ENCODE results near the gene CREBRF.
"Not testable (repeated sequence)": the region's sequence is repeated elsewhere in the genome, so short reads cannot be mapped to it uniquely, and the experiment has no call there.

Gene CREBRF

DNA sequence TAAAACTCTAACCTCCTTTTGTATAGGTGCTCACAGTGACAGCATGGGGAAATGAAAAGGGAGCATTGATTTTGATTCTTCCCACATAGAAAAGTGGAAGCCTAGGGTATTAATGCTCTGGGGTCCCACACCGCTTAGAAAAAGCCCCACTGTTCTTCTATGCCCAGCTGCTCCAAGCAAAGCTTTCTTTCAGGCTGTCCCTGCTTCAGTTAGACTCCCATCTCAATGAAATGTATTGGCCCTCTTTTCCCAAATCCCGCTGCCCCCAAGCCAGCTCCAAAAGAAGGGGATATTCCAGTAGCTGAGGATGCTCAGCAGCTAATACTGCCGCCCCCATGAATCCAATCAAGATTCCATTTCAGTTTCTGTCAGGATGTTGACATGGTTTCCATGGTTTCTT is 17.0 kb upstream of the CREBRF start:
- DNase-seq (ENCODE audit: low spot score): no peak

DNA sequence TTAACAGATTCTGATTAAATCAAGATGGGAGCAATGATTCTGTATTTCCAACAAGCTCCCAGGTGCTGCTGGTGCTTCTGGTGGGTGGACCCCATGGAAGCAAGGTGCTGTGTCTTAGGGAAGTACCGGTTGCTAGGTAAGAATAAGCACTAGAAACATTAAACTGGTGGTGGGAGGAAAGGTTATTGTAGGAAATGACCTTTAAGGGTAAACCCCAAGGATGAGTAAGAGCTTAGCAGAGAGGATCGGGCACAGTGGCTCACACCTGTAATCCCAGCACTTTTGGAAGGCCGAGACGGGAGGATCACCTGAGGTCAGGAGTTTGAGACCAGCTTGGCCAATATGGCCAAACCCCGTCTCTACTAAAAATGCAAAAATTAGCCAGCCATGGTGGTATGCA is 16.2 kb upstream of the CREBRF start:
- no peak for DNase-seq (ENCODE audit: low spot score)

DNA sequence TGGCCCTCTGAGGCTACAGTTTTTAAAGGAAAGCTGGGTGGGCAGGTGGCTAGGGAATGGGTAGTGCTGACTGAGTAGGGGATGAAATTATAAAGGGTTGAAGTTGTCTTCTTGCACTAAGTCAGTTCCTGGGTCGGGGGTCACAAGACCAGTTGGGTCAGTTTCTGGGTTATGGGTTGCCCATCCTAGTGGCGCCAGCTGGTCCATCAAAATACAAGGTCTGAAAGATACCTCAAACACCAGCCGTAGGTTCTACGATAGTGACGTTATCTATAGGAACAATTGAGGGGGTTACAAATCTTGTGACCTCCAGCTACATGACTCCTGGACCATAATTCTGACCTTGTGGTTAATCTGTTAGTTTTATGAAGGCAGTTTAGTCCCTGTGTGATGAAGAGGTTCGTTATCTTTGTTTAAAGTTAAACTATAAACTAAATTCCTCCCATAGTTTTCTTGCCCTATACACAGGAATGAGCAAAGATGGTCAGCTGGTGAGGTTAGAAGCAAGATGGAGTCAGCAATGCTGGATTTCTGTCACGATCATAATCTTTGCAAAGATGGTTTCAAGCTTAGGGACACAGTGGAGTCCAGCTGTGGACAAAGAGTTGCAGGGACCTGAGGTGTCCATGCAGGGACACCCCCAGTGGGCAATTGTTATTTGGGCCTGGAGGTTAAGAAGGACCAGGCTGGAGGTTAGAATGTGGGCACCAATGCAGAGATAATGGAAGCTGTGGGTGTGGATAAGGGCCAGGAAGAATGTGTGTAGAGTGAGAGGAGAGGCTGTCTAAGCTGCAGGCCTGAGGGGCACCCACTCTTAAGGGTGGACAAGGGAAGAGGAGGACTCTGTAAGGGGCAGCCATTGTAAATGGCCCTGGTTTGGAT is 14.0 kb upstream of the CREBRF start:
- DNase-seq (ENCODE audit: low spot score): no peak

DNA sequence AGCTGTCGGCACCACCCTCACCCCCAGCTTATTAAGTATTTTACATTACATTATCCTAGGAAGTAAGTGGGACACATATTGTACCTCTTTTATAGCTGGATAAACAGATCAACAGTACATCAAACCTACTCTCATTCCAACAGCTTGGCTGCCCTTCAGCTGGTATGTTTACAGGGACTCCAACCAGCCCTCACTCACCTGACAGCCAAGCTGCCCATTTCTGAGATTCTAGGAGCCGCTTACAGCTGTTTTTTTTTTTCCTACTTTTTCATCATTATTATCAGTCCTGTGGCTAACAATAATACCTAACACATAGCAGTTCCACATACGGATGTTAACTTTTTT is 13.4 kb upstream of the CREBRF start:
- no peak for DNase-seq (ENCODE audit: low spot score)

DNA sequence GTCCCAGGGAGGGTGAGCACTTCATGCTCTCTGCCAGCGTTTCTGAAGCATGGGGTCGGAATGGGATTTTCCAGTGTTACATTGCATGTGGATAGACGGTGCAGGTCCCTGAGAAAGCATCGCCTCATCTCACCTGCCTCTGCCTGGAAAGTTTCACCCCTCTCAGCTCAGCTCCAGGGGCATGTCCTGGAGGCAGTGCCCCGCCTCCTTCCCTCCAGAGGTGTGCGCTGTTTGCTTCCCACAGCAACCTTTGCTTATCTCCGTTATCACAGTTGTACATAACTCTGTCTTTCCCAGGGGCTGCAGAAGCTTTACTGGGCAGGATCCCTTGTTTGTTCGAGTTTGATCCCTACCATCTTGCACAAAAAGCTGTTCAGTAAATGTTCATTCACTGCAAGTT is 10.7 kb upstream of the CREBRF start:
- DNase-seq (ENCODE audit: low spot score): no peak

DNA sequence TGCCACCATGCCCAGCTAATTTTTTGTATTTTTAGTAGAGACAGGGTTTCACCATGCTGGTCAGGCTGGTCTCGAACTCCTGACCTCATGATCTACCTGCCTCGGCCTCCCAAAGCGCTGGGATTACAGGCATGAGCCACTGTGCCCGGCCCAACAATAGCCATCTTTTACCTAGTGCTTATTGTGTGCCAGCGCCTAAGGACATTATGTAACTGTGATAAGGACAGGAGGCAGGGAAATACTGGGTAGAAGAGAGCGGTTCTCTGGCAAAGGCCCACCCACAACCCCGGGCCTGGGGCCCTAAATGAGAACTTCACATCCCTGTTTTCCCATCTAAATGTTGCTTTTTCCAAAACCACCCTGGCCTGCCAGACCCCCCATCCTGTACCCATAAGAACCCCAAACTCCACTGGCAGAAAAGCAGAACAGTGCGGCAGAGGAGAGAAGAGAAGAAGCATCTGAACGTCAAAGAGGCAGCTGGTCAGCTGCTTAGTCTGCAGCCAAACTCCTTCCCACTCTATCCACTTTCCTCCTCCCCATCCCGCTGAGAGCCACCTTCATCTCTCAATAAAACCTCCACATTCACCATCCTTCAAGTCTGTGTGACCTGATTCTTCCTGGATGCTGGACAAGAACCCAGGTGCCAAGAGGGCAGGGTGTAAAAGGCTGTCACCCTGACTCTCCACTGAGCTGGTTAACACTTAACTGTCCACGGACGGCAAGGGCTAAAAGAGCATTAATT is 8.9 kb upstream of the CREBRF start:
- DNase-seq (ENCODE audit: low spot score): not testable (repeated sequence)

DNA sequence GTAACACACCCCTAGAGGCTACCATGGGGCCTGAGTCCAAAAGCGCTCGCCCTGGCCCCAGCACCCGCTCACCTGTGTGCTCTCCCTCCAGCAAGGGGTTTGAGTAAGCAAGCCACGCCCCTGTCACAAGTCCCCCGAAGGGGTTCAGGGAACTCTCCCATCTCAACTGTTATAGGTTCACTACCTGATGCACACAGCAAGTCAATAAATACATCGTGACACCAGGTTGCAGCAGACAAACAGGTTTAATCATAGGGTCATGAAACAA is 8.4 kb upstream of the CREBRF start:
- DNase-seq (ENCODE audit: low spot score): no peak

DNA sequence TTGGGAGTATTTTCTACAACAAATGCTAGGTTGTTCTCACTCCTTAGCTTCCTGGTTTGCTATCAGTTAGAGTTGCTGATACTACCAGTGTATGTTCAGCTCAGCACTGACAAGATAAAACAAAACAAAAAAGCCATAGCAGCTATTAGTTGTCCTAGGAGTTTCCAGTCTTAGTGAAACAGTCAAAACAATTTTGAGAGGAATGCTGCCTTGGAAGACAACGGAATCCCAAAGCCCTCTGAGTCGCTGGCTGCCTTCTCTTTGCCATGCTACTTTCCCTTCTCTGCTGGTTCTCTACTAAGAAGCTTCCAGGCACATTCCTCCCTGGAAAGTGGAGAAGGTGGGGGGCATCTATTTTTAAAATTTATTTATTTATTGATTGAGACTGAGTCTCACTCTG is 5.4 kb upstream of the CREBRF start:
- DNase-seq (ENCODE audit: low spot score): no peak

DNA sequence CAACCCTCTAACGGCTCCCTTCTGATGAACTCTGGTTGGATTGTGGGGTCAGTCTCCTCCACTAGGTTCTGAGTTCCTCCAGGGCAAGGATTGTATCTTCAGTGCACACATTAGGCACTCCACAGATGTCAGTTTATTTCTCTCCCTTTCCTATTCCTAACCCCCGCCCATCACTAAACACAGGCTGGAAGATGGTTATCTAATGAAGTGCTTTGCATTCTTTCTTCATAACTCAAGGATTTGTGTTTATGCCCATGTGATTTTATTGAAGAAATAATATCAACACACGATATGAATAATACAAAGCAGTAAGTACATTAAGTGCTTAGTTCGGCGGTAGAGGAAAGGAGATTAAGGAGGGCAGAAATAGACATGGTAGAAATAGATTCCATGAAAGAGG is 4.4 kb upstream of the CREBRF start:
- DNase-seq (ENCODE audit: low spot score): no peak

DNA sequence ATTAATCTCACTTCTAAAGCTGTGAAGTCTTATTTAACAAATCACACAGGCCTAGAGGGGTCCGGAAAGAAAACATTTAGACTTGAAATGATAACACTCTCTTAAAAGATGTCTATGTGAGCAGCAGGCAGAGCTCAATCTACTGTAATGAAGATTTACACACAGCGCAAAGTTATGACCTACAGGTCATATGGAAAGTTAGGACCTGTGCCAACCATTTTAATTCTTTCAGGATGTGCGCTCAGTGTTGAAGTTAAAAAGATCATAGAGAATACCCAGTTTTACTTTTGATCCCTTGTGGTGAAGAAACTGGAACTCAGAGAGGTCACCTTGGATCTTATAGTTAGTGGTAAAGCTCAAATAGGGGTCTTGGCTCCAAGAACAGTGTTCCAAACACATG is 3.1 kb upstream of the CREBRF start:
- DNase-seq (ENCODE audit: low spot score): no peak

DNA sequence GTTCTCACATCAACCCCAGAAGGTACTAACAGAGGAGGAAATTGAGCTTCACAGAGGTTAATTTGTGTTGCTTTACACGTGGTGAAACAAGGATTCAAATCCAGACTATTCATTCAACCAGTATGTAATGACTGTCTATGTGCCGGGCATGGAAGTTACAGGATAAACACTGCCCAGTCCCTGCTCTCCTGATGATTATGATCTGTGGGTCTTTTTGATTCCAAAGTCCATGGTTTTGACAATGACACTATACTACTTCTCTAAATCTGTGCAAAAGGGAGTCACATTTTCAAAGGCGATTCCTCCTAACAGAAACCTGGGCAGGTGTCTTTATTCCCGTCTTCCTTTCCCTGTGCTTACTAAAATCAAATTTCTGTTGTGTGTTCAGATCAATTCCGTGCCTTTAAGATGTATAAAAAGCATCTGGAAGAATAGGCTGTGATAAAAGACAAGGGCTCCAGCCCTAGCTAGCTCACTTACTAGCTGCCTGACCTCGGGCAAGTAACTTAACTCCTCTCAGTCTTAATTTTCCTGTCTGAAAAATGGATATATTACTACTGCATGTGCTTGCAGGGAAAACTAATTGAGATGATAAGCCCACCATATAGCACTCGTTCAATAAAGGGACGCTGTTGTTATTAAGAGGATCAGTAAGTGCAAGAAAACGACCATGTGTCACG is 970 bp upstream of the CREBRF start:
- DNase-seq (ENCODE audit: low spot score): no peak

DNA sequence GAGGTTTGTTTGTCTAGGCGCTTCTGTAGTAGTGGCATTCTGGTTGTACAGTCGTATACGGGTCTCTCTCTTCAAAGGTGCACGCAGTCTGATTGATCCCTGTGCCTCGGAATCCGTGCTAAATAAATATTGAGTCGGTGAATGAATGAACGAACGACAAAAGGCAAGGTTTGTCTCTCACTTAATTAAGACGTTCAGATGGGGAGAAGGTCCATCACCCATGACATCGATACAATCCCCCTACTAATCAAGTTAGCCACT is 500 bp upstream of the CREBRF start:
- no peak for DNase-seq (ENCODE audit: low spot score)

DNA sequence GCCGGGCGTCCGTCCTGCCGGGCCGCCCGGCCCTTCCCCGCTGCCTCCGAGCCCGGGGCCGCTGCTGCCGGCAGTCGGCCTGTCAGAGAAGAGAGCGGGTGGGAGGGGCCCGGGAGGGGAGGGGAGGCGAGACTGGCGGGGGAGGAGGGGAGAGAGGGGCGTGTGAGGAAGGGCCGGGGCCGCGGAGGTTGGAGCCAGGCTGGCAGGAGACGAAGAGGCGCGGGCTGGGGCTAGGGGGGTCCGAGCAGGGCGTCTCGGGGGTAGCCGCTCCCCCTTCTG is 570 bp downstream of the CREBRF start:
- no peak for DNase-seq (ENCODE audit: low spot score)

DNA sequence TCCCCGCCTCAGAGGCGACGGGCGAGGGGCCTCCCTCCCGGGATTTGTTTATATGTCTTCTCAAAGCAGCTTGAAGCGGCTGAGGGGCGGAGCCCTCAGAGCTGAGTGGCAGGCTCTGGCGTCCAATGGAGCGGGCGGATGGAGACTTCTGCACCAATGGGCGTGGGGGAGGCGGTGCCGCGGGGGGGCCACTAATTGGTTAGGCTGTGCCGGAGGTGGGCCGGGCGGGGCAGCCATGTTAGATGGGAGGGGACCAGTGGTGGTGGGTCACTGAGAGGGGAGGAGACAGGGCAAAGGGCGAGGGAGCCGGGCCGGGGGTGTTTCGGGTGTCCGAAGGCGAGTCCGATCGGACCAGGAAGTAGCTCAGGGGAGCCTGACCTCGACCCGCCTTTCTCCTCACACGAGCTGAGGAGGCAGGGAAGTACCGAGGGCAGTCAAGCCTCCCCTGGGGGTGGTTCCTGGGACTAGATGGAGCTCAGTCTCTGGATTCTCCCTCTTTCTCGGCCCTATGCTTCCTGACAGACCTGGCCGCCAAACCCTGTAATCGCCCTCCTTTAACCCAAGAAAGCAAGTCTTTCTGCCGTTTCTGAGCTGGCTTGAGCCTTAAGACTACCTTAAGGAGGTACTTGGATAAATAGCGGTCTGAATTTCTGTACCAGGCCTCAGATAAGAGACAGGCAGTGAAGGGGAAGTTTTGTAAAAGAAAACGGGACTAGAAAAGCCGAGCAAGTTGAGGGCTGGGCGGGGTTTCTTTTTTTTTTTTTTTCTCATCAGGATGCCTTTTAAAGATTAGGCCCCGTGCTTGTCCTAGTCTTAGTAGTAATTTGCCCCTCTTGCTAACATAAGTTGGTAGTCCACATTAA is 1.1 kb downstream of the CREBRF start:
- DNase-seq (ENCODE audit: low spot score): peak; percentile 98

DNA sequence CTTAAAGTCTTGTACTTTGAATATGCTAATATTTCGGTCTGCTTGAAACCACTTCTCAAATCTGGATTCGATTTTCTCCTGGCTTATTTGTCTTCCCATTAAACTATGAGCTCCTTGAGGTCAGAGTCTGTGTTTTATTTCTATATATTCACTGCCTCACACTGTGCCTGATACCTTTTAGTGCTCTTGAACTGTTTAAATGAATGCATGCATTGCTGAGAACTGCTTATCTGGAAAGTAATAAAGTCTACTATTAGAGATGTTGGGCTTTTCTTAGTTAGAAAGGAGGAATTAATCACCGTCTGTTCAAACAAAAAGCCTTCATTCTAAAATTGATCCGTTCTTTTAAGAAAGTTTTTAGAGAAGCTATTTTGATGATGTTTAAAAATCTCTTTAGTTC is 6.0 kb downstream of the CREBRF start:
- DNase-seq (ENCODE audit: low spot score): no peak

DNA sequence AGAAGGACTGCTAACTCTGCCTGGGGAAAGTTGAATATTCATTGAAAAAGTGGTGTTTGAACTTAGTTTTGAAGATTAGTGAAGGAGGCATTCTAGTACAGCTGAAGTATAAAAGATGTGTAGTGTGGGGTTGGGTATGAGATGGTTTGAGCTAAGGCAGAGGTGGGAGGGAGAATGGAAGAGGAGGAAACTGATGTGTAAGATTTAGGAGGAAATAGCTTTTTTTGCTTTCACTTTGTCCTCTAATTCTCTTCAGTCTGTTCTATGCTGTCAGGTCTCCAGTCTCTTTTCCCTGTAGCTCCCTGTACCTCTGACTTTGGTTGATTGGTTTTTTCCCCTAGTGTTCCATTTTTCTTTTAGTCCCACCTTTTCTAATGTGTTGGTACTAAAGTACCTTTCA is 9.0 kb downstream of the CREBRF start:
- peak; percentile 3 for DNase-seq (ENCODE audit: low spot score)

DNA sequence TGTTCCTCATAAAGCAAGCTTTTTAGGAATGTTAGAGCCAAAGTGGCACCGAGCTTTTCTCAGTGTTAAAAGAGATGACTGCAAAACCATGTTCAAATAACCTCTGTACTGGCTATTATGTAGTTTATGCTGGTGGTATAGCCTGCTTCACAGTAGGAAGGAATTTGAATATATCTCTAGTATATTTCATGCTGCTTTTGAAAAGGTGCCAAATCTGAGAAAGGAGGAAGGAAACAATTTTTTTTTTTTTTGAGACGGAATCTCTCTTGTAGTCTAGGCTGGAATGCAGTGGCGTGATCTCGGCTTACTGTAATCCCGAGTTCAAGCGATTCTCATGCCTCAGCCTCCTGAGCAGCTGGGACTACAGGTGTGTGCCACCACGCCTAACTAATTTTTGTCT is 13.5 kb downstream of the CREBRF start:
- DNase-seq (ENCODE audit: low spot score): no peak

DNA sequence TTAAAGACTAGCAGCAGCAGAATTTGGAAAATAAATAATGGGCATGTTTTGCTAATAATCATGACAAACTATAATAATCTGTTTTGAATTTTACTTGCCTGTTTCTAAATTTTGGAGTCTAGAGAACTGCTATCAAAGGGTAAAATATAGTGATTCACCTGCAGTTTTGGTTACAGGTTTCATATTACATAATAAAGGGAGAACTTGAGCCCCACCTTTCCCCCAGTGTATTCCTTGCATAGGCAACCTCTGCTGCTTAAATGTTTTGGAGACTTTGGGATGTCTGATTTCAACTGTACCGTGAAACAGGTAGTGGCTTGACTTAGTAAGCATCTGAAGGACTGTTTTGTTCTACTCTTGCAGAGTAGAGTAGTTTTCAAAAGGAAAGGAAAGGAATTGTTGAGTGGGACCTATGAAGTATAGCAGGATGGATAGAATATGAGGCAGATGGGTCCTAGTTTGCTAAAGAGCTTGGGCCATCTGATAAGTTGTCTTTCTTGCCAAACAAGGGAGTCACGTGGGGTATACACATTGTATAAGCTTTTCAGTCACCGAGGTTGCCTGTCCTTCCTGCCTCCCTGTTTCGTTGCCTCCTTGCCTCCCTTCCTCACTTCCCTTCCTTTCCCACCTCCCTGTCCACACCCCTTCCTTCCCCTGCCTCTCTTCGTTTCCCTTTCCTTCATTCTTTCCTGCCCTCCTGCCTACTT is 19.1 kb downstream of the CREBRF start:
- no peak for DNase-seq (ENCODE audit: low spot score)

DNA sequence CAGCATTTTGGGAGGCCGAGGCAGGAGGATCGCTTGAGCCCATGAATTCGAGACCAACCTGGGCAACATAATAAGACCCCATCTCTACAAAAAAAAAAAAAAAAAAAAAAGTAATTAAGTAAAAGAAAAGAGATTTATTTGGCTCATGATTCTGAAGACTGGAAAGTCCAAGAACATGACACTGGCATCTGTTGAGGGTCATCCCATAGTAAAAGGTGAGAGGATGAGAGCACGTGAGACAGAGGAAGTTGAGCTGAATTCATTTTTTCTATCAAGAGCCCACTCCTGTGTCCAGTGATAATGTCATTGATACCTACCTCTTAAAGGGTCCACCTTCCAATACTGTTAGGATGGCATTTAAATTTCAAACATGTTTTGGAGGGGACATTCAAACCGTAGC is 19.8 kb downstream of the CREBRF start:
- DNase-seq (ENCODE audit: low spot score): no peak

DNA sequence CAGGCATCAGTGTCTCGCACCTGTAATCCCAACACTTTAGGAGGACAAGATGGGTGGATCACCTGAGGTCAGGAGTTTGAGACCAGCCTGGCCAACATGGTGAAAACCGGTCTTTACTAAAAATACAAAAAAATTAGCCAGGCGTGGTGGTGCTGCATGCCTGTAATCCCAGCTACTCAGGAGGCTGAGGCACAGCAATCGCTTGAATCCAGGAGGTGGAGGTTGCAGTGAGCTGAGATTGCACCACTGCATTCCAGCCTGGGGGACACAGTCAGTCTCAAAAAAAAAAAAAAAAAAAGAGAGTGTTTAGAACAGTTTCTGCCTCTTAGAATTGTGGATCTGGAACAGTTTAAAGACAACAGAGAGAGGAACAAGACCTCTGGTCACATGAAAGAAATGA is 20.3 kb downstream of the CREBRF start:
- DNase-seq (ENCODE audit: low spot score): not testable (repeated sequence)

DNA sequence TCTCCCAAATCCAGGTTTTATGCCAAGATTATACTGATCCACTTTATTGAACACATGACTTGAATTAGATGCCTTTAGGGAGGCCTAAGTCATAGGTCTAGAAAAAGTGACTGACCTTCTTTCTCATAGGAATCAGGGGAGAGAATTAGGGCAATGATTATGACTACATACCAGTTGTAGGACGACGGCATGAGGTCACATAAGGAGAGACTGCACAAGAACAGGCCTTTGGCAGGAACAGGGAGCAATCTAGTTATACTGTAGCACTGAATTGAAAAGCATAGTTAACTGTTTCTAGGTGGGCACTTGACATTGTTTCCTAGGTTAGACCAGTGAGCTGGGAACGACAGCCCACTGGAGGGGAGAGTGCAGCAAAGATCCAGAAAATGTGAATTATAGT is 22.7 kb downstream of the CREBRF start:
- DNase-seq (ENCODE audit: low spot score): no peak

DNA sequence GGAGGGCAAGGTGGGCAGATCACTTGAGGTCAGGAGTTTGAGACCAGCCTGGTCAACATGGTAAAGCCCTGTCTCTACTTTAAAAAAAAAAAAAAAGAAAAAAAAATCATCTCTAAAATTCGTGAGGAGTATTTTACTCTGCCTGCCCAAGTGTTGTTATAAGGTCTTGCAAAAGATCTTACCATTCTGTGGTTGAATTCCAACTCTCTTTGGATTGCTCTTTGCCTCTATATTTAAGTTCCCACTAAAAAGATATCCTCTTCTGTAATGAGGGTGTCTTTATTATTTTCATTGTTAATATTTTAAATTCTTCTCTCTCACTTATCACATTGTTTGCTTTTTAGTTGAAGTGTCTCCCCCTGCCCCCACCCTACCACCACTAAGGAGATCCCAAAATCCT is 33.4 kb downstream of the CREBRF start:
- DNase-seq (ENCODE audit: low spot score): no peak
